Psoas muscle (tissue), 8 donors: ENCODE data around the gene KLHL10. TPM values are rescaled to one million over a fixed set of nuclear protein-coding genes. Genes with fewer than 3 reads are reported as not detected.
"Not testable (repeated sequence)": the region's sequence is repeated elsewhere in the genome, so short reads cannot be mapped to it uniquely, and the experiment has no call there.

Experiments
- ATAC-seq, 4 donors: fragments of 200-7000 bp; cut with Tn5 transposase; one replicate each; pipeline ENCODE4 v1.9.1; 2020; ENCODE audit warnings: moderate library complexity in 3 of 4, mild to moderate bottlenecking in 2 of 4
- DNase-seq, 2 donors: peaks; one replicate each; pipeline ENCODE4 v3.0.0-alpha.2; 2020
- H3K27ac ChIP-seq: fragments of 200-600 bp; one replicate; pipeline ENCODE4 v1.8.0; 2022
- H3K27me3 ChIP-seq, 3 donors: fragments of 200-600 bp in 1 of 3; one replicate each; pipeline versions ENCODE4 v1.6.1 to v1.8.0; 2013 to 2022; ENCODE audit warnings: low read length in 2 of 3, mild to moderate bottlenecking in 2 of 3, moderate library complexity in 1 of 3; ENCODE audit not compliant: insufficient read depth in 3 of 3
- H3K36me3 ChIP-seq, 2 donors: fragments of 200-600 bp in 1 of 2; one replicate each; pipeline versions ENCODE4 v1.6.1 to v1.8.0; 2013 to 2022; ENCODE audit warnings: low read depth in 1 of 2, mild to moderate bottlenecking in 1 of 2, moderate library complexity in 1 of 2; ENCODE audit not compliant: insufficient read depth in 1 of 2
- H3K4me1 ChIP-seq: fragments of 200-600 bp; one replicate; pipeline ENCODE4 v1.8.0; 2022
- H3K4me3 ChIP-seq: fragments of 200-600 bp; one replicate; pipeline ENCODE4 v1.8.0; 2022; ENCODE audit warnings: mild to moderate bottlenecking
- H3K9me3 ChIP-seq: fragments of 200-600 bp; one replicate; pipeline ENCODE4 v1.8.0; 2022
- WGBS, 3 donors: extraction: QIAGEN DNeasy Blood & Tissue Kit; methylation state at CpG; one replicate each; pipeline versions ENCODE4 v1.1.6 to v1.1.7; 2013; 5-methylcytosine and 5-hydroxymethylcytosine counted together
- intact Hi-C, 2 donors: fragments of 100-400 bp; cut with DNase I; formaldehyde crosslinking; loops; one replicate each; pipeline versions ENCODE4 v1.11.0 to v1.14.2; 2022
- polyA plus RNA-seq, 3 donors: library from polyadenylated mRNA; stranded (reverse); fragments of 200-250 nt; gene quantifications; one replicate each; pipeline ENCODE4 v1.2.3, GENCODE V29; 2013
- total RNA-seq, 4 donors: library from RNA; stranded (reverse); fragmentation: NEBNext Ultra II Directional in 2 of 4; extraction: Animal tissue kit (Norgen Biotek cat#: 25700) in 2 of 4; gene quantifications; one replicate each; pipeline versions ENCODE4 v1.2.1 to v1.2.4, GENCODE V29; 2021 to 2023
- TF ChIP-seq, protein P1 (sequence below): fragments of 200-600 bp; IDR thresholded peaks from one replicate; pipeline ENCODE4 v1.8.0; 2022; ENCODE audit warnings: antibody characterized with exemption
- donor health status: healthy with polysubstance abuse.
- donor health status: DM: no; HTN: no; CAD: no; lungs with moderate emphysema.
- donor health status: Bipolar disorder and iron deficiency.
- donor health status: healthy.
- donor health status: DM: yes; HTN: yes; CAD: no.
- donor health status: DM: no; HTN: no; CAD: no.
- donor health status: DM: no; HTN: no; CAD: no.
- donor health status: DM: yes; HTN: yes; CAD: no.

Gene KLHL10
- total and polyA plus RNA-seq, 7 donors, result 0.04 TPM; not detected in 6

- TF ChIP-seq, protein P1, sequence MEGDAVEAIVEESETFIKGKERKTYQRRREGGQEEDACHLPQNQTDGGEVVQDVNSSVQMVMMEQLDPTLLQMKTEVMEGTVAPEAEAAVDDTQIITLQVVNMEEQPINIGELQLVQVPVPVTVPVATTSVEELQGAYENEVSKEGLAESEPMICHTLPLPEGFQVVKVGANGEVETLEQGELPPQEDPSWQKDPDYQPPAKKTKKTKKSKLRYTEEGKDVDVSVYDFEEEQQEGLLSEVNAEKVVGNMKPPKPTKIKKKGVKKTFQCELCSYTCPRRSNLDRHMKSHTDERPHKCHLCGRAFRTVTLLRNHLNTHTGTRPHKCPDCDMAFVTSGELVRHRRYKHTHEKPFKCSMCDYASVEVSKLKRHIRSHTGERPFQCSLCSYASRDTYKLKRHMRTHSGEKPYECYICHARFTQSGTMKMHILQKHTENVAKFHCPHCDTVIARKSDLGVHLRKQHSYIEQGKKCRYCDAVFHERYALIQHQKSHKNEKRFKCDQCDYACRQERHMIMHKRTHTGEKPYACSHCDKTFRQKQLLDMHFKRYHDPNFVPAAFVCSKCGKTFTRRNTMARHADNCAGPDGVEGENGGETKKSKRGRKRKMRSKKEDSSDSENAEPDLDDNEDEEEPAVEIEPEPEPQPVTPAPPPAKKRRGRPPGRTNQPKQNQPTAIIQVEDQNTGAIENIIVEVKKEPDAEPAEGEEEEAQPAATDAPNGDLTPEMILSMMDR, result no peak
- H3K4me3 ChIP-seq, result no peak overlapping the region
- intact Hi-C loops, result no loop called here
- peaks cover 6 to 77% of the 10 kb centered on the region in 2 donors for H3K36me3 ChIP-seq
- 96 to 98% (median 96%) methylated on average over 10 of the region's 10 CpGs for WGBS, 3 donors
- H3K27me3 ChIP-seq, result no peaks in the 10 kb centered on the region
- no peak overlapping the region for H3K27ac ChIP-seq
- peak in 1 of 2 donors; percentile 6 for DNase-seq
- no peaks in the 10 kb centered on the region for H3K4me1 ChIP-seq
- no peak for ATAC-seq
- no peaks in the 10 kb centered on the region for H3K9me3 ChIP-seq
Observed at GRCh38 chr17:41873559-41874292, 36.1 kb downstream of the KLHL10 start.

DNA sequence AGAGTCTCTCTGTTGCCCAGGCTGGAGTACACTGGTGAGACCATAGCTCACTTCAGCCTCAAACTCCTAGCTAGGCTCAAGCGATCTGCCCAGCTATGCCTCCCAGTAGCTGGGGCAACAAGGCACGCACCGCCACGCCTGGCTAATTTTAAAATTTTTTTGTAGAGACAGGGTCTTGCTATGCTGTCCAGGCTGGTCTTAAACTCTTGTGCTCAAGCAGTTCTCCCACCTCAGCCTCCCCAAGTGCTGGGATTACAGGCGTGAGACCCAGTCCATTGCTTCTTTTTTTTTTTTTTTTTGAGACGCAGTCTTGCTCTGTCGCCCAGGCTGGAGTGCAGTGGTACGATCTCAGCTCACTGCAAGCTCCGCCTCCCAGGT, 36.7 kb downstream of the KLHL10 start:
- ATAC-seq, H3K4me1 ChIP-seq, H3K27me3 ChIP-seq, H3K27ac ChIP-seq, H3K4me3 ChIP-seq, DNase-seq, intact Hi-C loops, H3K9me3 ChIP-seq: not testable (repeated sequence)
- peaks cover 6 to 77% of the 10 kb centered on the region in 2 donors for H3K36me3 ChIP-seq
- WGBS, 3 donors, result 94 to 98% (median 98%) methylated on average over 8 to 9 of the region's 9 CpGs

DNA sequence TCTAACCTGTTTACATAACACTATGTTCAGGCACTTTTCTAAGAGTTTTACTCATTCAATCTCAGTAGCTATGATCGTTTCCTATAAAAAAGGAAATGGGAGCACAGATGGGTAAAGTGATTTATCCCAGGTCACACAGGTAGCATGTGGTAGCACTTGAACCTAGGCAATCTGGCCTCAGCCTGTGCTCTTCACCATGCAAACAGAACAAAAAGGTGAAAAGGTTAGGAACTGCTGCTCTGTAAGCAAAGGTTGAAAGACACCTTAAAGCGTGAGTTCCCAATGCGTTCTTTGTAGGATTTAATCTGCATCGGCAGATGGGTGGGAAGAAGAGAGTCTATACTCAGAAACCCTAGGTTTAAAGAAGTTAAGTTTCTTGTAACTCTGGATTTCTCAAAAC, 42.5 kb downstream of the KLHL10 start:
- ATAC-seq (no peak), DNase-seq (no peak)
- Histone ChIP-seq H3K27me3 (no peaks in the 10 kb centered on the region), H3K36me3 (peaks cover 2 to 78% of the 10 kb centered on the region in 2 donors), H3K9me3 (no peaks in the 10 kb centered on the region), H3K4me3 (no peak overlapping the region), H3K27ac (no peak overlapping the region), H3K4me1 (no peaks in the 10 kb centered on the region)
- intact Hi-C loops, result loop anchor here in 1 of 2 donors (10.0 kb wide), 1 partner anchor 145 kb away; the partner anchor contains the start of gene HAP1
- TF ChIP-seq, protein P1, result no peak
- 89 to 93% (median 91%) methylated on average over 4 of the region's 4 CpGs for WGBS, 3 donors

DNA sequence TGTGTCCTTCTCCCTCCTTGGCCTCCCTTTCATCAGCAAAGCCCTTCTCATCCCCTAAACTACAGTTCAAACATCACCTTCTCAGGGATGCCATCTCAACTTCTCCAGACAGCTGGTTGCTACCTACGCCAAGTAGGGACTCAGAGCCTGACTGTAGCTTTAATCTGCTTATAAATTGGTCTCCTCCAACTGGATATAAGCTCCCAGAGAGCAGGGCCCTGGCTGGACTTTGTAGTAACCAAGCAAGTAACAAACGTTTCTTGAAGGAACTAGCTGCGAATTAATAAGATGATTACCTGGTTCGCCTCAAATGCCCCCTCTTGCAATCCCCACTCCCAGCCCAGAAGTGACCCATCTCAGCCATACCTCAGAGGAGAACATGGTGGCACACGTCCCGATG, 45.1 kb downstream of the KLHL10 start:
- ATAC-seq, result no peak
- WGBS, 3 donors, result 87 to 91% (median 89%) methylated on average over 6 of the region's 6 CpGs
- intact Hi-C loops, result loop anchor here in 1 of 2 donors (10.0 kb wide), 1 partner anchor 148 kb away; the partner anchor contains the start of gene HAP1

DNA sequence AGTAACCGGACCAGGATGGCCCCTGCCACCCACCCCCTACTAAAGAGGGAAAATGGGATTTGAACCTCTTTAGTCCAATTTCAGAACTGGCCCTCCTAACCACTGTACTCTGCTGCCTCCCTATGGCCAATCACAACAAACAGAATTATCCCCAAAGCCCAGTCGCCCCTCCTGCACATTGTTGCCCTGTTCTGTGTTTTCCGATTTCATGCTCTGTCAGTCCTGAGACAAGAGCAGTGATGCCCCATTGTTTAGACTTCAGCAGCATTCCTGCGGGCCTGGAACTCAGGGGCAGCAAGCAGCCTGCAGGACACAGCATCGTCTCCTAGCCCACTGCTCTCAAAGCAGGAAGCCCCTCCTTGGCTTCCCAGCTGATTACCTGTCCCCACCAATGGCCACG, 48.1 kb downstream of the KLHL10 start:
- ATAC-seq, result no peak
- intact Hi-C loops, result loop anchor here in 1 of 2 donors (10.0 kb wide), 1 partner anchor 151 kb away; the partner anchor contains the start of gene HAP1
- Histone ChIP-seq H3K27me3 (no peaks in the 10 kb centered on the region), H3K27ac (no peak overlapping the region), H3K4me3 (no peak overlapping the region), H3K36me3 (peaks cover 7 to 92% of the 10 kb centered on the region in 2 donors), H3K4me1 (no peaks in the 10 kb centered on the region), H3K9me3 (no peaks in the 10 kb centered on the region)
- WGBS, 3 donors, result 77 to 88% (median 86%) methylated on average over 6 of the region's 6 CpGs
- TF ChIP-seq, protein P1, result peak; percentile 16
- no peak for DNase-seq

More for the DNA sequence above, 45.1 kb downstream of the KLHL10 start:
- Histone ChIP-seq H3K4me3 (no peak overlapping the region), H3K27ac (no peak overlapping the region), H3K9me3 (no peaks in the 10 kb centered on the region), H3K27me3 (no peaks in the 10 kb centered on the region), H3K4me1 (no peaks in the 10 kb centered on the region), H3K36me3 (peaks cover 7 to 91% of the 10 kb centered on the region in 2 donors)
- DNase-seq, result no peak
- TF ChIP-seq, protein P1, result no peak
